HG03354 (cell line): ENCODE measurements around the gene HERC2.
"Not testable (repeated sequence)": the region's sequence is repeated elsewhere in the genome, so short reads cannot be mapped to it uniquely, and the experiment has no call there.

ENCODE experiments used
- ATAC-seq: cut with Tn5 transposase; IDR thresholded peaks from one replicate; pipeline ENCODE4 v1.9.1; 2021; ENCODE audit warnings: mild to moderate bottlenecking; ENCODE audit not compliant: unreplicated experiment, poor library complexity, severe bottlenecking

HERC2 gene

GRCh38 chr15:28191832-28192231 lies 130.1 kb downstream of the HERC2 start:
- no peak for ATAC-seq

- no peak for ATAC-seq
Measured at GRCh38 chr15:28190391-28191174, 131.4 kb downstream of the HERC2 start.

- no peak for ATAC-seq
Measured at GRCh38 chr15:28185148-28185895, 136.7 kb downstream of the HERC2 start.

GRCh38 chr15:28184166-28184565 lies 137.8 kb downstream of the HERC2 start:
- no peak for ATAC-seq

GRCh38 chr15:28182731-28183130 lies 139.2 kb downstream of the HERC2 start:
- ATAC-seq: no peak

- ATAC-seq: no peak
Measured at GRCh38 chr15:28182216-28182615, 139.8 kb downstream of the HERC2 start.

GRCh38 chr15:28181366-28181765 lies 140.6 kb downstream of the HERC2 start:
- no peak for ATAC-seq

- no peak for ATAC-seq
Measured at GRCh38 chr15:28179270-28179669, 142.7 kb downstream of the HERC2 start.

- ATAC-seq: no peak
Measured at GRCh38 chr15:28178727-28179126, 143.3 kb downstream of the HERC2 start.

- ATAC-seq: no peak
Measured at GRCh38 chr15:28178290-28178689, 143.7 kb downstream of the HERC2 start.

- ATAC-seq: no peak
Measured at GRCh38 chr15:28169366-28169765, 152.6 kb downstream of the HERC2 start.

- not testable (repeated sequence) for ATAC-seq
Measured at GRCh38 chr15:28168405-28169121, 153.4 kb downstream of the HERC2 start.

GRCh38 chr15:28167042-28167441 lies 154.9 kb downstream of the HERC2 start:
- ATAC-seq: no peak

GRCh38 chr15:28165791-28166190 lies 156.2 kb downstream of the HERC2 start:
- no peak for ATAC-seq

- no peak for ATAC-seq
Measured at GRCh38 chr15:28164876-28165275, 157.1 kb downstream of the HERC2 start.

GRCh38 chr15:28154283-28154682 lies 167.7 kb downstream of the HERC2 start:
- no peak for ATAC-seq

GRCh38 chr15:28153492-28154119 lies 168.4 kb downstream of the HERC2 start:
- ATAC-seq: no peak

GRCh38 chr15:28152538-28152923 lies 169.4 kb downstream of the HERC2 start:
- ATAC-seq: not testable (repeated sequence)

GRCh38 chr15:28151864-28152537 lies 170.0 kb downstream of the HERC2 start:
- ATAC-seq: not testable (repeated sequence)

GRCh38 chr15:28147801-28148200 lies 174.2 kb downstream of the HERC2 start:
- ATAC-seq: no peak
